ENCODE measurements around the gene POP5.

POP5 gene

GRCh38 chr12:120563495-120563894 lies 17.7 kb downstream of the POP5 start:
- POLR2A ChIA-PET, result interaction anchor here (0.6 kb wide), 1 partner anchor 758 kb away, joined by 3 read pairs; no protein-coding TSS in a partner anchor
- TF ChIP-seq CTCF (IDR thresholded peaks at IDR 0.05; ENCODE audit: control extremely low read depth, extremely low read depth, low read depth, missing control alignments), result no peak
- DNase-seq (ENCODE audit: extremely low spot score), result no peak
- CTCF ChIA-PET, result interaction anchor here (0.6 kb wide), 1 partner anchor 20 kb away, joined by 3 read pairs; no protein-coding TSS in a partner anchor

- ChIA-PET POLR2A (interaction anchor here (0.6 kb wide), 1 partner anchor 758 kb away, joined by 3 read pairs; no protein-coding TSS in a partner anchor), CTCF (interaction anchor here (0.6 kb wide), 1 partner anchor 20 kb away, joined by 3 read pairs; no protein-coding TSS in a partner anchor)
- no peak for TF ChIP-seq CTCF (IDR thresholded peaks at IDR 0.05; ENCODE audit: control extremely low read depth, extremely low read depth, low read depth, missing control alignments)
- DNase-seq (ENCODE audit: extremely low spot score), result no peak
Observed at GRCh38 chr12:120562906-120563305, 18.3 kb downstream of the POP5 start.

DNA sequence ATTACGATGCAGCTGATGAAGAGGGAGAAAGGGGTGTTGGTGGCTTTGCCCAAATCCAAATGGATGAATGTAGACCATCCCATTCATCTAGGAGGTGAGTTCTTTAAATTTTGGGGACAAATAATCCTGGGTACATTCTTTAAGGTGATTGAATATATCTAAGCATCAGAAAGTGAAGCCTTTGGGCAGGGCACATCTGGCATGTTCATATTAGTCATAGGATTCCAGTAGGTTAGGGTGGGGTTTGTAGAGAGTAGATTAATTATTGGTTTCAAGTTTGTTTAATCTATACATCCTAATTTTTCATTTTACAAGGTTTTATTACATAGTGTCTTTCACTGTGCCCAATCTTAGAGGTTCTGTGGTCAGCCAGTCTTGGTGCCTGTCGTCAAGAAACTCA lies 23.6 kb downstream of the POP5 start:
- ChIA-PET POLR2A (no interaction called here), CTCF (no interaction called here)
- DNase-seq (ENCODE audit: extremely low spot score), result no peak
- TF ChIP-seq CTCF (IDR thresholded peaks at IDR 0.05; ENCODE audit: control extremely low read depth, extremely low read depth, low read depth, missing control alignments), result no peak

GRCh38 chr12:120554678-120555077 lies 26.5 kb downstream of the POP5 start:
- TF ChIP-seq CTCF (IDR thresholded peaks at IDR 0.05; ENCODE audit: control extremely low read depth, extremely low read depth, low read depth, missing control alignments), result no peak
- CTCF ChIA-PET, result interaction anchor here (1.0 kb wide), 1 partner anchor 17 kb away, joined by 4 read pairs; no protein-coding TSS in a partner anchor
- POLR2A ChIA-PET, result no interaction called here
- no peak for DNase-seq (ENCODE audit: extremely low spot score)

GRCh38 chr12:120546050-120546386 lies 35.2 kb downstream of the POP5 start:
- TF ChIP-seq CTCF (IDR thresholded peaks at IDR 0.05; ENCODE audit: control extremely low read depth, extremely low read depth, low read depth, missing control alignments), result no peak
- CTCF ChIA-PET, result interaction anchor here (1.1 to 1.5 kb wide), 2 partner anchors 29 to 37 kb away, joined by 4 read pairs; no protein-coding TSS in a partner anchor
- POLR2A ChIA-PET, result no interaction called here
- DNase-seq (ENCODE audit: extremely low spot score), result no peak

GRCh38 chr12:120544691-120545090 lies 36.5 kb downstream of the POP5 start:
- ChIA-PET POLR2A (no interaction called here), CTCF (interaction anchor here (0.6 to 1.5 kb wide), 2 partner anchors 14 to 28 kb away, joined by 3 to 4 read pairs; no protein-coding TSS in a partner anchor)
- TF ChIP-seq CTCF (IDR thresholded peaks at IDR 0.05; ENCODE audit: control extremely low read depth, extremely low read depth, low read depth, missing control alignments), result no peak
- DNase-seq (ENCODE audit: extremely low spot score), result no peak

Data from GM10248 (cell line).